ENCODE data around the gene HSP90AB1.

DNA sequence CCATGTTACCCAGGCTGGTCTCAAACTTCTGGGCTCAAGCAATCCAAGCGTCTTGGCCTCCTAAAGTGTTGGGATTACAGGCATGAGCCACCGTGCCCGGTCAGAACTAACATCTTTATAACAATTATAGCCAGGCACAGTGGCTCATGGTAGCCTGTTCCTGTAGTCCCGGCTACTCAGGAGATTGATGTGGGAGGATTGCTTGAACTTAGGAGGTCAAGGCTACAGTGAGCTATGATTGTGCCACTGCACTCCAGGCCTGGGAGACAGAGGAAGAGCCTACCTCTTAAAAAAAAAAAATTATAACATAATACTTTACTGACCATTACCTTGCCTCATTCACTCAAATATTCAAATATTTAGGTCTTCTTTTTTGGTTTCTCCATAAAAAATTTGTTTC lies 47.0 kb upstream of the HSP90AB1 start:
- TF ChIP-seq, protein P1, sequence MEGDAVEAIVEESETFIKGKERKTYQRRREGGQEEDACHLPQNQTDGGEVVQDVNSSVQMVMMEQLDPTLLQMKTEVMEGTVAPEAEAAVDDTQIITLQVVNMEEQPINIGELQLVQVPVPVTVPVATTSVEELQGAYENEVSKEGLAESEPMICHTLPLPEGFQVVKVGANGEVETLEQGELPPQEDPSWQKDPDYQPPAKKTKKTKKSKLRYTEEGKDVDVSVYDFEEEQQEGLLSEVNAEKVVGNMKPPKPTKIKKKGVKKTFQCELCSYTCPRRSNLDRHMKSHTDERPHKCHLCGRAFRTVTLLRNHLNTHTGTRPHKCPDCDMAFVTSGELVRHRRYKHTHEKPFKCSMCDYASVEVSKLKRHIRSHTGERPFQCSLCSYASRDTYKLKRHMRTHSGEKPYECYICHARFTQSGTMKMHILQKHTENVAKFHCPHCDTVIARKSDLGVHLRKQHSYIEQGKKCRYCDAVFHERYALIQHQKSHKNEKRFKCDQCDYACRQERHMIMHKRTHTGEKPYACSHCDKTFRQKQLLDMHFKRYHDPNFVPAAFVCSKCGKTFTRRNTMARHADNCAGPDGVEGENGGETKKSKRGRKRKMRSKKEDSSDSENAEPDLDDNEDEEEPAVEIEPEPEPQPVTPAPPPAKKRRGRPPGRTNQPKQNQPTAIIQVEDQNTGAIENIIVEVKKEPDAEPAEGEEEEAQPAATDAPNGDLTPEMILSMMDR (IDR thresholded peaks at IDR 0.05) = no peak
- TF ChIP-seq POLR2A (IDR thresholded peaks at IDR 0.05) = no peak
